Right renal cortex interstitium (tissue), 3 donors: Measurements from ENCODE around the gene AHDC1. TPM values are rescaled to one million over a fixed set of nuclear protein-coding genes. Genes with fewer than 3 reads are reported as not detected.
"Not testable (repeated sequence)": the region's sequence is repeated elsewhere in the genome, so short reads cannot be mapped to it uniquely, and the experiment has no call there.

Experiments used
- DNase-seq, 3 donors: peaks; one replicate each; pipeline ENCODE4 v3.0.0-alpha.2; 2013; ENCODE audit warnings: low read depth in 3 of 3, low spot score in 2 of 3
- polyA plus RNA-seq, 3 donors: library from polyadenylated mRNA; unstranded; fragments of 120-200 nt; gene quantifications; one replicate each; pipeline ENCODE4 v1.2.1, GENCODE V29; 2013; ENCODE audit not compliant: insufficient read length in 3 of 3

The AHDC1 gene
- polyA plus RNA-seq, 3 donors, result 31.7 to 36.1 (median 36.1) TPM

- no peak for DNase-seq
These were observed 30.4 kb upstream of the AHDC1 start for GRCh38 chr1:27634177-27634984.

GRCh38 chr1:27633640-27634176, 29.8 kb upstream of the AHDC1 start:
- DNase-seq, result no peak

GRCh38 chr1:27633298-27633610, 29.3 kb upstream of the AHDC1 start:
- no peak for DNase-seq

- no peak for DNase-seq
These were observed 28.7 kb upstream of the AHDC1 start for GRCh38 chr1:27632387-27633297.

GRCh38 chr1:27630859-27631491, 27.0 kb upstream of the AHDC1 start:
- no peak for DNase-seq

- DNase-seq, result no peak
These were observed 24.8 kb upstream of the AHDC1 start for GRCh38 chr1:27628712-27629111.

GRCh38 chr1:27627733-27628132, 23.8 kb upstream of the AHDC1 start:
- DNase-seq, result not testable (repeated sequence)

- DNase-seq, result no peak
These were observed 23.1 kb upstream of the AHDC1 start for GRCh38 chr1:27627061-27627460.

GRCh38 chr1:27626031-27626935, 22.3 kb upstream of the AHDC1 start:
- DNase-seq, result no peak

GRCh38 chr1:27624467-27625178, 20.7 kb upstream of the AHDC1 start:
- DNase-seq, result no peak

- DNase-seq, result no peak
These were observed 19.6 kb upstream of the AHDC1 start for GRCh38 chr1:27623327-27624212.

GRCh38 chr1:27622828-27623227, 18.9 kb upstream of the AHDC1 start:
- no peak for DNase-seq

- no peak for DNase-seq
These were observed 17.3 kb upstream of the AHDC1 start for GRCh38 chr1:27621051-27621920.

- DNase-seq, result not testable (repeated sequence)
These were observed 16.0 kb upstream of the AHDC1 start for GRCh38 chr1:27619782-27620438.

- DNase-seq, result no peak
These were observed 14.6 kb upstream of the AHDC1 start for GRCh38 chr1:27618341-27619082.

GRCh38 chr1:27617420-27617819, 13.5 kb upstream of the AHDC1 start:
- DNase-seq, result no peak
